ENCODE results near the gene DMBT1. TPM values are rescaled to one million over a fixed set of nuclear protein-coding genes. Genes with fewer than 3 reads are reported as not detected.

DMBT1 gene
- total and polyA plus RNA-seq, 12 donors, result under 0.01 to 0.32 (median 0.15) TPM; not detected in 7

DNA sequence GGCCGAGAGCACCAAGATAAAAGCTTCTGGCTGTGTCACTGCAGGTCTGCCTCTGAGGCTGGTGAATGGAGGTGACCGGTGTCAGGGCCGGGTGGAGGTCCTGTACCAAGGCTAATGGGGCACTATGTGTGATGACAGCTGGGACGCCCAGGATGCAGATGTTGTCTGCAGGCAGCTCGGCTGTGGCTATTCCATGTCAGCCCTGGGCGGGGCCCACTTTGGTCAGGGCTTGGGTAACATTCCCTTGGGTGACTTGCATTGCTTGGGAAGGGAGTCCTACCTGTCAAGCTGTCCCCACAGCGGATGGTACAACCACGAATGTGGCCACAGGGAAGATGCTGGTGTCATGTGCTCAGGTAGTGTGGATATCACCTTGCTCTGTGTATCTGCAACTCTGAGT lies 8.0 kb downstream of the DMBT1 start:
- Histone ChIP-seq H3K4me1 (replicated peaks in 1 of 2) (no peaks in the 10 kb centered on the region), H3K27me3 (peaks cover 7% of the 10 kb centered on the region), H3K4me3 (no peak overlapping the region), H3K9me3 (replicated peaks in 1 of 3) (no peaks in the 10 kb centered on the region), H3K36me3 (replicated peaks in 1 of 2) (no peaks in the 10 kb centered on the region), H3K27ac (no peak overlapping the region)
- 73 to 93% (median 80%) methylated on average over 7 to 8 of the region's 8 CpGs for WGBS, 4 donors
- intact Hi-C loops (cut with DNase I), result loop anchor here (5.0 kb wide), 3 partner anchors 131 to 271 kb away; no protein-coding TSS in a partner anchor
- TF ChIP-seq, protein P1, sequence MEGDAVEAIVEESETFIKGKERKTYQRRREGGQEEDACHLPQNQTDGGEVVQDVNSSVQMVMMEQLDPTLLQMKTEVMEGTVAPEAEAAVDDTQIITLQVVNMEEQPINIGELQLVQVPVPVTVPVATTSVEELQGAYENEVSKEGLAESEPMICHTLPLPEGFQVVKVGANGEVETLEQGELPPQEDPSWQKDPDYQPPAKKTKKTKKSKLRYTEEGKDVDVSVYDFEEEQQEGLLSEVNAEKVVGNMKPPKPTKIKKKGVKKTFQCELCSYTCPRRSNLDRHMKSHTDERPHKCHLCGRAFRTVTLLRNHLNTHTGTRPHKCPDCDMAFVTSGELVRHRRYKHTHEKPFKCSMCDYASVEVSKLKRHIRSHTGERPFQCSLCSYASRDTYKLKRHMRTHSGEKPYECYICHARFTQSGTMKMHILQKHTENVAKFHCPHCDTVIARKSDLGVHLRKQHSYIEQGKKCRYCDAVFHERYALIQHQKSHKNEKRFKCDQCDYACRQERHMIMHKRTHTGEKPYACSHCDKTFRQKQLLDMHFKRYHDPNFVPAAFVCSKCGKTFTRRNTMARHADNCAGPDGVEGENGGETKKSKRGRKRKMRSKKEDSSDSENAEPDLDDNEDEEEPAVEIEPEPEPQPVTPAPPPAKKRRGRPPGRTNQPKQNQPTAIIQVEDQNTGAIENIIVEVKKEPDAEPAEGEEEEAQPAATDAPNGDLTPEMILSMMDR (IDR thresholded peaks at IDR 0.05), result no peak
- TF ChIP-seq POLR2A (IDR thresholded peaks at IDR 0.05), result no peak
- no peak for DNase-seq

DNA sequence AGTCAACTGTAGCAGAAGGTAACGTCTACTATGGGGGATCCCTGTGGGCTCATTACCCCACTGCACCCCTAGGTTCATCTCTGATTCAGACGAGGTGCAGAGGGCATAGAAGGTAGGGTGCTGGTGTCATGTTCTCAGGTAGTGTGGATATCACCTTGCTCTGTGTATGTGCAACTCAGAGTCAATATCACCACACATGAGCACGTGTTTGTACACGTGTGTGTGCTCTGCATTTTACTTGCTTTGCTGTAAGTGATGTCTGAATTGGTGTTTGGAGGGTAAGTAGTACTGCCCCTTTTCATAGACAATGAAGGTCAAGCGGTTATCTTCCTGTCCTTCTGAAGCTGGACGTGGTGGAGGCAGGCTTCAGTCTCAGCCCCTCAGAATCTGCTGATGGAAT lies 10.4 kb downstream of the DMBT1 start:
- no peak for TF ChIP-seq POLR2A (IDR thresholded peaks at IDR 0.05)
- TF ChIP-seq, protein P1 (IDR thresholded peaks at IDR 0.05), result no peak
- no peak overlapping the region for H3K27ac ChIP-seq
- no peaks in the 10 kb centered on the region for H3K27me3 ChIP-seq
- H3K9me3 ChIP-seq (replicated peaks in 1 of 3), result no peaks in the 10 kb centered on the region
- H3K4me3 ChIP-seq, result no peak overlapping the region
- no peaks in the 10 kb centered on the region for H3K4me1 ChIP-seq (replicated peaks in 1 of 2)
- no peaks in the 10 kb centered on the region for H3K36me3 ChIP-seq (replicated peaks in 1 of 2)
- WGBS, 4 donors, result 59 to 71% (median 64%) methylated on average over 5 to 6 of the region's 6 CpGs
- no peak for DNase-seq
- intact Hi-C loops (cut with DNase I), result no loop called here

DNA sequence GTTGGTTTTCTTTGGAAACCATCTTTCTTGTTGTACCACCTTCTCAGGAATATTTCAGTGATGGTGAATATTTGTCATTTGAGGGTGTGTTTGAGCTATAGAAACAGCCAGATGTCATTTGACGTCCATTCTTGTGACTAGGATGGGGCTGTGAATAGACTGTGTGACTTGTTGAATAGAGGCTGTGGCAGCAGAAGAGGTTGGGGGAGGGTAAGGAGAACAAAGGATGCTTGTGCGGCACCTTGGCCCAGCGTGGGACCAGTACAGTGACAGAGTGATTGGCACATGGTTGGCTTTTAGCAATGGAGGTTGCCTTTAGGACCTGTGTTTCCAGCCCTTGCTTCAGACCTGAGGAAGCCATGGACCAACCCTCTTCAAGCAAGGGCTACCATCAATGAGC lies 11.3 kb downstream of the DMBT1 start:
- Histone ChIP-seq H3K27ac (no peak overlapping the region), H3K4me3 (no peak overlapping the region), H3K36me3 (replicated peaks in 1 of 2) (no peaks in the 10 kb centered on the region), H3K27me3 (no peaks in the 10 kb centered on the region), H3K9me3 (replicated peaks in 1 of 3) (no peaks in the 10 kb centered on the region), H3K4me1 (replicated peaks in 1 of 2) (no peaks in the 10 kb centered on the region)
- 66 to 91% (median 73%) methylated on average over 3 of the region's 3 CpGs for WGBS, 4 donors
- no peak for DNase-seq
- intact Hi-C loops (cut with DNase I), result no loop called here
- TF ChIP-seq, protein P1 (IDR thresholded peaks at IDR 0.05), result no peak

DNA sequence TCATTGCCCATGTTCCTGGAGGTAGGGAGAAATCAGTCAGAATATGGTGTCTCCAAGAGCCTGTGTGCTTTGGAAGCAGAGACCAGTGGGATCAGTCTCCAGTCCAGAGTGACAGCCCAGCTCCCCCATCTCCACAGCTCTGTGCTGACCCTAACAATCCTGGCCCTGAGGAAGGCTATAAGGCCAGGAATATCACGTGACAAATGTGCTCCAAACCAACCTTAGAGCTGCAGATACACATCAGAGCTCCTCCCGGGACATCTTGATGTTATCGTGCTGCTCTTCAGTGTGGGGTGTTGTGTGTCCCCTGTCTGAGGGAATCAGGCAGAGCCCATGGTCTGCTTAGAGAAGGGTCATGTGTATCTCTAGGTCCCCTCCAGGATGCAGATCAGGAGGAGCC lies 15.2 kb downstream of the DMBT1 start:
- WGBS, 4 donors, result 28 to 56% (median 50%) methylated on average over 3 of the region's 3 CpGs; no CpG with 5 or more reads in 1 of the 4 donors
- Histone ChIP-seq H3K36me3 (replicated peaks in 1 of 2) (no peaks in the 10 kb centered on the region), H3K4me1 (replicated peaks in 1 of 2) (no peaks in the 10 kb centered on the region), H3K27me3 (no peaks in the 10 kb centered on the region), H3K9me3 (replicated peaks in 1 of 3) (no peaks in the 10 kb centered on the region), H3K4me3 (no peak overlapping the region), H3K27ac (no peak overlapping the region)
- TF ChIP-seq, protein P1 (IDR thresholded peaks at IDR 0.05), result no peak
- TF ChIP-seq POLR2A (IDR thresholded peaks at IDR 0.05), result no peak
- no peak for DNase-seq
- intact Hi-C loops (cut with DNase I), result no loop called here
